IMR-90 (cell line): Measurements from ENCODE around the gene ZNF227. TPM values are rescaled to one million over a fixed set of nuclear protein-coding genes. Genes with fewer than 3 reads are reported as not detected.

Experiments used
- ATAC-seq: fragments of 200-7000 bp; cut with Tn5 transposase; 2 replicates; pipeline ENCODE4 v1.9.1; 2020; ENCODE audit warnings: low read depth, mild to moderate bottlenecking, moderate library complexity
- BruUV-seq: library from RNA; stranded (reverse); fragments of 400-500 nt; replicated peaks from 2 replicates; lab custom pipeline; 2021; lab: Mats Ljungman, UMichigan
- CTCF ChIA-PET: fragments of 300-600 bp; formaldehyde crosslinking; extraction: SDS; loops from one replicate; lab custom pipeline; 2021; ENCODE audit warnings: antibody characterized with exemption; lab: Yijun Ruan, JAX
- POLR2A ChIA-PET: fragments of 300-600 bp; sonication (Branson Sonifier 250); formaldehyde crosslinking; loops from one replicate; lab custom pipeline; 2022; ENCODE audit warnings: antibody characterized with exemption; ENCODE audit not compliant: unreplicated experiment; lab: Charles Lee
- DNase-seq: peaks from one replicate; pipeline ENCODE4 v3.0.0; 2013
- H2AFZ ChIP-seq: replicated peaks from 2 replicates; pipeline ENCODE3; 2013; ENCODE audit warnings: low read length, mild to moderate bottlenecking; ENCODE audit not compliant: poor library complexity
- H2AK5ac ChIP-seq: 2 replicates; pipeline ENCODE4 v1.6.1; 2013; ENCODE audit warnings: low read depth, low read length, inconsistent platforms
- H2AK9ac ChIP-seq: replicated peaks from 2 replicates; pipeline ENCODE3; 2013; ENCODE audit warnings: mild to moderate bottlenecking, low read depth, low read length, moderate library complexity; ENCODE audit not compliant: poor library complexity
- H2BK120ac ChIP-seq: 2 replicates; pipeline ENCODE4 v1.6.1; 2013; ENCODE audit warnings: low read depth, low read length, inconsistent platforms
- H2BK15ac ChIP-seq: 3 replicates; pipeline ENCODE4 v1.6.1; 2013; ENCODE audit warnings: low read depth, low read length, inconsistent platforms
- H2BK20ac ChIP-seq: 2 replicates; pipeline ENCODE4 v1.6.1; 2013; ENCODE audit warnings: low read depth, mild to moderate bottlenecking, inconsistent platforms, low read length, moderate library complexity
- H2BK5ac ChIP-seq: 2 replicates; pipeline ENCODE4 v1.6.1; 2013; ENCODE audit warnings: mild to moderate bottlenecking, low read depth, low read length, inconsistent platforms; ENCODE audit not compliant: poor library complexity, severe bottlenecking
- H3K14ac ChIP-seq: replicated peaks from 2 replicates; pipeline ENCODE4 v1.6.1; 2013; ENCODE audit warnings: low read depth, low read length, inconsistent platforms
- H3K18ac ChIP-seq: 2 replicates; pipeline ENCODE4 v1.6.1; 2013; ENCODE audit warnings: low read depth, low read length, control low read depth
- H3K23ac ChIP-seq: 2 replicates; pipeline ENCODE4 v1.6.1; 2013; ENCODE audit warnings: low read depth, low read length, inconsistent platforms
- H3K27ac ChIP-seq: 2 replicates; pipeline ENCODE4 v1.5.1; 2013; ENCODE audit warnings: mild to moderate bottlenecking, control low read depth, low read length; ENCODE audit not compliant: insufficient read depth
- H3K27me3 ChIP-seq: 2 replicates; pipeline ENCODE4 v1.6.1; 2013; ENCODE audit warnings: low read length; ENCODE audit not compliant: control insufficient read depth, insufficient read depth
- H3K36me3 ChIP-seq: 2 replicates; pipeline ENCODE4 v1.6.1; 2013; ENCODE audit warnings: low read length, mixed read lengths; ENCODE audit not compliant: control insufficient read depth, insufficient read depth
- H3K4ac ChIP-seq: 2 replicates; pipeline ENCODE4 v1.6.1; 2013; ENCODE audit warnings: low read depth, low read length, inconsistent platforms
- H3K4me1 ChIP-seq: 2 replicates; pipeline ENCODE4 v1.6.1; 2013; ENCODE audit warnings: low read length, mixed read lengths; ENCODE audit not compliant: control insufficient read depth, insufficient read depth
- H3K4me2 ChIP-seq: 2 replicates; pipeline ENCODE4 v1.6.1; 2013; ENCODE audit warnings: low read depth, mild to moderate bottlenecking, control low read depth, low read length, moderate library complexity
- H3K4me3 ChIP-seq: 2 replicates; pipeline ENCODE4 v1.5.1; 2013; ENCODE audit warnings: low read depth, mild to moderate bottlenecking, control low read depth, low read length, moderate library complexity; ENCODE audit not compliant: insufficient read depth
- H3K56ac ChIP-seq: 2 replicates; pipeline ENCODE4 v1.6.1; 2013; ENCODE audit warnings: low read length, inconsistent platforms; ENCODE audit not compliant: insufficient read depth; ENCODE audit errors: extremely low read depth
- H3K79me1 ChIP-seq, 2 experiments: 2 replicates each; pipeline ENCODE4 v1.6.1; 2013; ENCODE audit warnings: low read length in 2 of 2, inconsistent platforms in 1 of 2, low read depth in 1 of 2
- H3K9ac ChIP-seq: 2 replicates; pipeline ENCODE4 v1.6.1; 2013; ENCODE audit warnings: low read depth, low read length, control low read depth
- H3K9me1 ChIP-seq: 2 replicates; pipeline ENCODE4 v1.6.1; 2013; ENCODE audit warnings: low read length, inconsistent platforms; ENCODE audit not compliant: insufficient read depth
- H3K9me3 ChIP-seq: 2 replicates; pipeline ENCODE4 v1.6.1; 2013; ENCODE audit warnings: low read length; ENCODE audit not compliant: control insufficient read depth, insufficient read depth
- H4K20me1 ChIP-seq: 2 replicates; pipeline ENCODE4 v1.6.1; 2013; ENCODE audit warnings: low read length, inconsistent platforms; ENCODE audit not compliant: insufficient read depth
- H4K5ac ChIP-seq: 2 replicates; pipeline ENCODE4 v1.6.1; 2013; ENCODE audit warnings: mild to moderate bottlenecking, low read depth, low read length, control low read depth
- H4K8ac ChIP-seq, 2 experiments: 2 replicates each; pipeline ENCODE4 v1.6.1; 2013; ENCODE audit warnings: low read depth in 2 of 2, low read length in 2 of 2, control low read depth in 1 of 2, inconsistent platforms in 1 of 2
- H4K91ac ChIP-seq: 2 replicates; pipeline ENCODE4 v1.6.1; 2013; ENCODE audit warnings: low read depth, low read length, inconsistent platforms; ENCODE audit not compliant: insufficient read depth
- CEBPB ChIP-seq: IDR thresholded peaks from 2 replicates; pipeline ENCODE4 v1.6.1; 2012; ENCODE audit warnings: low read depth, low read length, improper control_type of control experiment
- CHD1 ChIP-seq: IDR thresholded peaks from 2 replicates; pipeline ENCODE4 v1.6.1; 2012; ENCODE audit warnings: low read depth, low read length, improper control_type of control experiment
- ELK1 ChIP-seq: fragments of 150-350 bp; IDR thresholded peaks from 2 replicates; pipeline ENCODE4 v1.6.1; 2016; ENCODE audit warnings: low read depth, mild to moderate bottlenecking, low read length, moderate library complexity, borderline replicate concordance
- FOS ChIP-seq: fragments of 150-350 bp; IDR thresholded peaks from 2 replicates; pipeline ENCODE4 v1.6.1; 2016; ENCODE audit warnings: low read depth, low read length
- MAFK ChIP-seq: IDR thresholded peaks from 2 replicates; pipeline ENCODE4 v1.6.1; 2012; ENCODE audit warnings: low read depth, low read length, improper control_type of control experiment
- MAZ ChIP-seq: IDR thresholded peaks from 2 replicates; pipeline ENCODE4 v1.6.1; 2012; ENCODE audit warnings: low read depth, mild to moderate bottlenecking, low read length, improper control_type of control experiment, moderate library complexity, borderline replicate concordance
- NFE2L2 ChIP-seq: fragments of 150-350 bp; IDR thresholded peaks from 2 replicates; pipeline ENCODE4 v1.6.1; 2016; ENCODE audit warnings: low read depth, mild to moderate bottlenecking, low read length
- POLR2A ChIP-seq: IDR thresholded peaks from 2 replicates; pipeline ENCODE4 v1.6.1; 2012; ENCODE audit warnings: mild to moderate bottlenecking, low read depth, low read length
- RCOR1 ChIP-seq: IDR thresholded peaks from 2 replicates; pipeline ENCODE4 v1.6.1; 2012; ENCODE audit warnings: mild to moderate bottlenecking, low read length, improper control_type of control experiment; ENCODE audit not compliant: insufficient replicate concordance
- RFX5 ChIP-seq: IDR thresholded peaks from 2 replicates; pipeline ENCODE4 v1.8.0; 2012; ENCODE audit warnings: low read depth, mild to moderate bottlenecking, low read length, moderate library complexity
- SMC3 ChIP-seq: fragments of 150-350 bp; IDR thresholded peaks from 2 replicates; pipeline ENCODE4 v1.6.1; 2016; ENCODE audit warnings: low read depth, mild to moderate bottlenecking, antibody characterized with exemption, low read length, moderate library complexity
- WGBS, 2 experiments: methylation state at CpG; one replicate each; pipeline versions ENCODE4 v1.1.5 to v1.1.7; 2013; ENCODE audit warnings: missing lambda C conversion rate in 2 of 2; ENCODE audit not compliant: insufficient read length in 1 of 2; ENCODE audit errors: extremely low coverage in 2 of 2; 5-methylcytosine and 5-hydroxymethylcytosine counted together
- dilution Hi-C: fragments of 300-500 bp; cut with HindIII; formaldehyde crosslinking; loops from one replicate; pipeline ENCODE4 v1.14.3; 2018; ENCODE audit warnings: low sequenced_read_pairs; ENCODE audit not compliant: unreplicated experiment
- in situ Hi-C: fragments of 300-500 bp; cut with MboI; formaldehyde crosslinking; loops from 3 replicates; pipeline ENCODE4 v1.14.3; 2019; ENCODE audit warnings: low sequenced_read_pairs, inconsistent platforms, mixed read lengths
- intact Hi-C: fragments of 100-400 bp; cut with micrococcal nuclease; formaldehyde crosslinking; loops from 2 replicates; pipeline ENCODE4 v1.10.0; 2022
- polyA plus RNA-seq, 3 experiments: library from polyadenylated mRNA; depleted of rRNA; stranded (reverse); fragments of >200 nt; gene quantifications; 2 replicates each; pipeline ENCODE4 v1.2.3, GENCODE V29; 2012; ENCODE audit warnings: low replicate concordance in 1 of 3
- total RNA-seq: library from RNA; depleted of rRNA; stranded (reverse); fragments of >200 nt; gene quantifications from 2 replicates; pipeline ENCODE4 v1.2.3, GENCODE V29; 2012
- TF ChIP-seq, protein P1 (sequence below): fragments of 150-350 bp; IDR thresholded peaks from 2 replicates; pipeline ENCODE4 v1.6.1; 2017; ENCODE audit warnings: mild to moderate bottlenecking, antibody characterized with exemption, low read length, low read depth

ZNF227 gene
- total and polyA plus RNA-seq, 2 of the 4 experiments (the other 2 are of a cell fraction), result 4.9 to 19.2 TPM

- dilution Hi-C loops (no loop called here), in situ Hi-C loops (no loop called here), intact Hi-C loops (no loop called here)
- 100% methylated on average over 1 of the region's 8 CpGs; no CpG with 5 or more reads in 1 of the 2 experiments for WGBS, 2 experiments
- peaks cover 23% of the 10 kb centered on the region for H3K9me3 ChIP-seq
- no TSS peak for BruUV-seq
- no peak overlapping the region for H2BK15ac ChIP-seq
- H3K79me1 ChIP-seq, result no peaks in the 10 kb centered on the region; a peak in 1 of 4 replicates
- no peak overlapping the region for H3K4me3 ChIP-seq
- H3K36me3 ChIP-seq, result peaks cover 41% of the 10 kb centered on the region
- no peak overlapping the region for H3K4ac ChIP-seq
- ChIA-PET CTCF (no interaction called here), POLR2A (no interaction called here)
- no peaks in the 10 kb centered on the region for H3K27me3 ChIP-seq
- no peak overlapping the region for H3K14ac ChIP-seq
- no peak overlapping the region for H3K4me2 ChIP-seq
- no peak overlapping the region for H2BK5ac ChIP-seq
- H2AK5ac ChIP-seq, result no peak overlapping the region
- no peak overlapping the region for H3K9ac ChIP-seq
- H2BK20ac ChIP-seq, result no peak overlapping the region
- H2AFZ ChIP-seq, result no peak overlapping the region
- H3K4me1 ChIP-seq, result no peaks in the 10 kb centered on the region
- no peak overlapping the region for H2AK9ac ChIP-seq
- no peak for TF ChIP-seq CEBPB
- no peak for TF ChIP-seq NFE2L2
- TF ChIP-seq MAFK, result no peak
- TF ChIP-seq RCOR1, result no peak
- TF ChIP-seq CHD1, result no peak
- no peak for TF ChIP-seq RFX5
- no peak for TF ChIP-seq POLR2A
- no peak for TF ChIP-seq SMC3
- TF ChIP-seq ELK1, result no peak
- no peak for TF ChIP-seq FOS
- TF ChIP-seq, protein P1, sequence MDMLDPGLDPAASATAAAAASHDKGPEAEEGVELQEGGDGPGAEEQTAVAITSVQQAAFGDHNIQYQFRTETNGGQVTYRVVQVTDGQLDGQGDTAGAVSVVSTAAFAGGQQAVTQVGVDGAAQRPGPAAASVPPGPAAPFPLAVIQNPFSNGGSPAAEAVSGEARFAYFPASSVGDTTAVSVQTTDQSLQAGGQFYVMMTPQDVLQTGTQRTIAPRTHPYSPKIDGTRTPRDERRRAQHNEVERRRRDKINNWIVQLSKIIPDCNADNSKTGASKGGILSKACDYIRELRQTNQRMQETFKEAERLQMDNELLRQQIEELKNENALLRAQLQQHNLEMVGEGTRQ, result no peak
- TF ChIP-seq MAZ, result no peak
- no peak overlapping the region for H2BK120ac ChIP-seq
- H4K91ac ChIP-seq, result no peak overlapping the region
- no peak for ATAC-seq
- H4K5ac ChIP-seq, result no peak overlapping the region
- H3K27ac ChIP-seq, result no peak overlapping the region
- no peak overlapping the region for H4K8ac ChIP-seq
- DNase-seq, result no peak
- no peak overlapping the region for H3K56ac ChIP-seq
- H4K20me1 ChIP-seq, result no peaks in the 10 kb centered on the region
- H3K23ac ChIP-seq, result no peak overlapping the region
- no peak overlapping the region for H3K18ac ChIP-seq
- H3K9me1 ChIP-seq, result no peaks in the 10 kb centered on the region
Measured at GRCh38 chr19:44236384-44236783, 24.1 kb downstream of the ZNF227 start.
